ENCODE results near the gene ZNF93. TPM values are rescaled to one million over a fixed set of nuclear protein-coding genes. Genes with fewer than 3 reads are reported as not detected.

The ZNF93 gene
- total RNA-seq, 3 donors from 2014 or later = 5.8 to 19.0 (median 9.8) TPM

- Histone ChIP-seq H3K27me3 (no peaks in the 10 kb centered on the region), H3K4me3 (no peak overlapping the region), H3K36me3 (no peaks in the 10 kb centered on the region), H3K4me1 (no peaks in the 10 kb centered on the region), H3K27ac (no peak overlapping the region), H3K9me3 (peaks cover 33 to 46% of the 10 kb centered on the region in 2 donors)
- no peak for DNase-seq (ENCODE audit: low spot score in 2 of 2)
- intact Hi-C loops (cut with DNase I; ENCODE audit: low total_unique reads) = no loop called here
- TF ChIP-seq POLR2A (IDR thresholded peaks at IDR 0.05) = no peak
- no peak for TF ChIP-seq POLR2AphosphoS5 (IDR thresholded peaks at IDR 0.05)
- TF ChIP-seq CTCF (IDR thresholded peaks at IDR 0.05) = no peak
Measured at GRCh38 chr19:19937403-19937802, 36.7 kb downstream of the ZNF93 start.

GRCh38 chr19:19938449-19938848 lies 37.7 kb downstream of the ZNF93 start:
- Histone ChIP-seq H3K36me3 (no peaks in the 10 kb centered on the region), H3K9me3 (peaks cover 32 to 40% of the 10 kb centered on the region in 2 donors), H3K27ac (no peak overlapping the region), H3K4me1 (no peaks in the 10 kb centered on the region), H3K27me3 (no peaks in the 10 kb centered on the region), H3K4me3 (no peak overlapping the region)
- DNase-seq (ENCODE audit: low spot score in 2 of 2) = no peak
- intact Hi-C loops (cut with DNase I; ENCODE audit: low total_unique reads) = no loop called here
- TF ChIP-seq CTCF (IDR thresholded peaks at IDR 0.05) (no peak), POLR2AphosphoS5 (IDR thresholded peaks at IDR 0.05) (no peak), POLR2A (IDR thresholded peaks at IDR 0.05) (no peak)

- no peak overlapping the region for H3K27ac ChIP-seq
- no peaks in the 10 kb centered on the region for H3K27me3 ChIP-seq
- TF ChIP-seq POLR2AphosphoS5 (IDR thresholded peaks at IDR 0.05) = no peak
- no peak for TF ChIP-seq POLR2A (IDR thresholded peaks at IDR 0.05)
- no peak for TF ChIP-seq CTCF (IDR thresholded peaks at IDR 0.05)
- peaks cover 2 to 11% of the 10 kb centered on the region in 2 donors for H3K9me3 ChIP-seq
- intact Hi-C loops (cut with DNase I; ENCODE audit: low total_unique reads) = no loop called here
- H3K4me3 ChIP-seq = no peak overlapping the region
- H3K36me3 ChIP-seq = no peaks in the 10 kb centered on the region
- no peaks in the 10 kb centered on the region for H3K4me1 ChIP-seq
- no peak for DNase-seq (ENCODE audit: low spot score in 2 of 2)
Measured at GRCh38 chr19:19943848-19944582, 43.3 kb downstream of the ZNF93 start.

GRCh38 chr19:19944583-19944880 lies 43.8 kb downstream of the ZNF93 start:
- no peaks in the 10 kb centered on the region for H3K4me1 ChIP-seq
- intact Hi-C loops (cut with DNase I; ENCODE audit: low total_unique reads) = no loop called here
- H3K27ac ChIP-seq = no peak overlapping the region
- DNase-seq (ENCODE audit: low spot score in 2 of 2) = no peak
- no peak overlapping the region for H3K4me3 ChIP-seq
- H3K36me3 ChIP-seq = no peaks in the 10 kb centered on the region
- TF ChIP-seq POLR2AphosphoS5 (IDR thresholded peaks at IDR 0.05) (no peak), POLR2A (IDR thresholded peaks at IDR 0.05) (no peak), CTCF (IDR thresholded peaks at IDR 0.05) (no peak)
- no peaks in the 10 kb centered on the region for H3K27me3 ChIP-seq
- peaks cover 0 to 6% of the 10 kb centered on the region in 2 donors for H3K9me3 ChIP-seq

- Histone ChIP-seq H3K27me3 (no peaks in the 10 kb centered on the region), H3K4me3 (no peak overlapping the region), H3K9me3 (no peaks in the 10 kb centered on the region), H3K4me1 (no peaks in the 10 kb centered on the region), H3K36me3 (no peaks in the 10 kb centered on the region), H3K27ac (no peak overlapping the region)
- TF ChIP-seq POLR2AphosphoS5 (IDR thresholded peaks at IDR 0.05) (no peak), CTCF (IDR thresholded peaks at IDR 0.05) (no peak), POLR2A (IDR thresholded peaks at IDR 0.05) (no peak)
- intact Hi-C loops (cut with DNase I; ENCODE audit: low total_unique reads) = no loop called here
- DNase-seq (ENCODE audit: low spot score in 2 of 2) = no peak
Measured at GRCh38 chr19:19946226-19946625, 45.5 kb downstream of the ZNF93 start.

Measured in breast epithelium (tissue), 4 donors.